HG03432 (cell line): ENCODE data around the gene NEDD4.
"Not testable (repeated sequence)": the region's sequence is repeated elsewhere in the genome, so short reads cannot be mapped to it uniquely, and the experiment has no call there.

ENCODE experiments used
- ATAC-seq: cut with Tn5 transposase; IDR thresholded peaks from one replicate; pipeline ENCODE4 v1.9.1; 2021; ENCODE audit warnings: mild to moderate bottlenecking, moderate library complexity; ENCODE audit not compliant: unreplicated experiment

NEDD4 gene

DNA sequence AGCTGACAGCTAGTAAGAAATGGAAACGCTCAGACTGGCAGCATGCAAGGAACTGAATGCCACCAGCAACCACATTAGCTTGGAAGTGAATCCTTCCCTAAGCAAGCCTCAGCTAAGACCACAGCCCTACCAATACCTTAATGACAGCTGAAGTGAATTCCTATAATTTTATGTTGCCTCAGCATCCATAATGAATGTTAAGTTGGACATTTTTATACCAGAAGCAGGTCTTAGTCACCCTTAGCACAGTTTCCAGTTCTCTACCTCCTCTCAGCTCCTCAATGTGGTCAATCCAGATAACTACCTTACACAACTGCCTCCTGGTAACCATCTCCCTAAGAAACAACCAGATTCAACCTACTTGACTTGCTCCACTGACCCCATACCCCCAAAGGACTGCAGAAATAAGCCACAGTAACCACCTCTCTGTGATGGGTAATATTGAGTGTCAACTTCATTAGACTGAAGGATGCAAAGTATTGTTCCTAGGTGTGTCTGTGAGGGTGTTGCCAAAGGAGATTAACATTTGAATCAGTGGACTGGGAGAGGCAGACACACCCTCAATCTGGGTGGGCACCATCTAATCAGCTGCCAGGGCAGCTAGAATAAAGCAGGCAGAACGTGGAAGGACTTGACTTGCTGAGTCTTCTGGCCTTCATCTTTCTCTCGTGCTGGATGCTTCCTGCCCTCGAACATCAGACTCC is 33.5 kb downstream of the NEDD4 start:
- ATAC-seq: no peak

- ATAC-seq: no peak
Measured at GRCh38 chr15:55958349-55958748, 35.1 kb downstream of the NEDD4 start.

DNA sequence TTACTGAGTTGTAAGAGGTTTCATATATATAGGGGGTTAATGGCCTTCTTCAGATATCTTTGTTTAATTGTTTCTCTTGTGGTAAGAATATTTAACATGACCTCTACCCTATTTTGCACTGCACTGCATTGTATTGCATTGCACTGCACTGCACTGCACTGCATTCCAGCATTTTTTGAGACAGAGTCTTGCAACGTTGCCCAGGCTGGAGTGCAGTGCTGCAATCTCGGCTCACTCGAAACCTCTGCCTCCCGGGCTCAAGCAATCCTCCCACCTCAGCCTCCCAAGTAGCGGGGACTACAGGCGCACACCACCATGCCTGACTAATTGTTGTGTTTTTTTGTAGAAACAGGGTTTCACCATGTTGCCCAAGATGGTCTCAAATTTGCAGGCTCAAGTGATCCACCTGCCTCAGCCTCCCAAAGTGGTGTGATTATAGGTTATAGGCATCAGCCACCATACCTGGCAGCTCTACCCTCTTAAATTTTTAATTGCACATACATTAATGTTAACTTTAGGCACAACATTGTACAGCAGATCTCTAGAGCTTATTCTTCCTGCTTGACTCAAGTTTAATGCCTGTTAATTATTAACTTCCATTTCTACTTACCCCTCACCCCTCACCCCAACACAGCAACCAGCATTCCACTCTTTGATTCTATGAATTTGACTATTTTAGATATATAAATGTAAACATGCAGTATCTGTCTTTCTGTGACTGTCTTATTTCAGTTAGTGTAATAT is 38.4 kb downstream of the NEDD4 start:
- ATAC-seq: no peak

GRCh38 chr15:55952501-55953274 is 40.7 kb downstream of the NEDD4 start:
- ATAC-seq: not testable (repeated sequence)

- ATAC-seq: not testable (repeated sequence)
Measured at GRCh38 chr15:55944606-55945005, 48.8 kb downstream of the NEDD4 start.

GRCh38 chr15:55942332-55942731 is 51.1 kb downstream of the NEDD4 start:
- no peak for ATAC-seq

DNA sequence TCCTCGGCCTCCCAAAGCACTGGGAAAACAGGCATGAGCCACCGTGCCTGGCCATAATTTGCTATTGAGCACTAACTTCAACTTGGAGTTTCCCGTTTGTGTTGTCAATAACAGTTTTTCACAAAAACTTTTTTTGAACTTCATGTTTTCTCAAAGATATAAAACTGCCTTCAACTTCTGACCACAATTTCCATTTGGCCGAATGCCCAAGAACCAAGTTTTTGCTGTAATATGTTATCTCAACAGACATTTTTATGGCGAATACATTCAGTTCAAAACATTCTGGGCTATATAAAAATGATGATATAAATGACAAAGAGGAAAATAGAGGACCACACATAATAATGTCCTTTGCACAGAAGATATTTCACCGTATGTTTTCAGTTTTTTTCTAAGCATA is 56.4 kb downstream of the NEDD4 start:
- no peak for ATAC-seq

DNA sequence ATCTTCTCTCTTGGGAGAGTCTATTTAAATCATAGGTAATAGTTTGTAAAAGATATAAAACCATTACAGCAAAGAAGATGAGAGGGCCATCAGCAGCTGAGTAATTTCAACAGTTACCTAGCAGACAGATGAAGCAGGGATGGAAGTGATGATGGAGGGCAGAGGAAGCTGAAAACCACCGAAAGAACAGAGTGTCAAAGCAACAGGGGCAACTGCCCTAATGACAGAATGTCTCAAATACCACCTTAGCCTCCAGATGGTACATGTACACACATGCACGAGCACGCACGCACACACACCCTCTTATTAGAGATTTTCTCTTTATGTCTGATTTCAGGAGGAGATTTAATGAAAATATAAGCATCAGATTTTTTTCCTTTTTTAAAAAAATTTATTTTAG is 64.5 kb downstream of the NEDD4 start:
- ATAC-seq: peak; percentile 49

DNA sequence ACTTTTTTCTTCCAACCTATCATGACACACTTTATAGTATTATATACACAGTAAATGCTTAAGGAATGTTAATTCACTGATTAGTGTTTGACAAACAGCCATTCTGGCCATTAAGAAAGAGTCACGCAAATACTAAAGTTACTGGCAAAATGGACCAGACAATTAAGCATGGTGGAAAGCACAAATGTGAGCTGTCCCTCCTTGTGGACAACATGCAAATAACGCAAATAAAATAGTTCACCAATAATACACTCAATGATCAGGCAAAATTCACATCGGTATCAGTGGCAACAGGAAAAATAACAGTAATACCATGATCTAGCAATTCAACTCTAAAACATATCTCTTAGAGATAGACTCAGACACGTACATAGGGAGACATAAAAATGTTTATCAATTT is 71.7 kb downstream of the NEDD4 start:
- no peak for ATAC-seq

- no peak for ATAC-seq
Measured at GRCh38 chr15:55917881-55918296, 75.5 kb downstream of the NEDD4 start.

GRCh38 chr15:55916666-55917409 is 76.6 kb downstream of the NEDD4 start:
- ATAC-seq: no peak

GRCh38 chr15:55915876-55916567 is 77.4 kb downstream of the NEDD4 start:
- no peak for ATAC-seq

DNA sequence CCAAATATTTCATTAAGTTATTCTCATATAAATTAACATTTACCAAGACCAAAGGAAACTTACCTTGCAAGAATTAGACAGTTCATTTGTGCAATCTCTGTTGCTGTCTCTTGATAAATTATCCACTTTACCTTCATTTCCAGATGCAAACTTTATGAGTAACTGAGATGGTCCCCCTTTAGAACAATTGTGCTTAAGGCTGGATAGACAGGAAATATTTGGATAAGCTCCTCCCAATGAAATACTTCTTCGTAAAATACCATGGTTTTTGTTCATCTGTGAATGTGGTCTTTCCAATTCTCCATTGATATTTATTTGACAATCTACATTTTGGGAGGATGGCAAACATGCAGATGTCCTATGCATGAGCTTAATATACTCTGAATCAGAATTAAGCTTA is 78.2 kb downstream of the NEDD4 start:
- no peak for ATAC-seq

DNA sequence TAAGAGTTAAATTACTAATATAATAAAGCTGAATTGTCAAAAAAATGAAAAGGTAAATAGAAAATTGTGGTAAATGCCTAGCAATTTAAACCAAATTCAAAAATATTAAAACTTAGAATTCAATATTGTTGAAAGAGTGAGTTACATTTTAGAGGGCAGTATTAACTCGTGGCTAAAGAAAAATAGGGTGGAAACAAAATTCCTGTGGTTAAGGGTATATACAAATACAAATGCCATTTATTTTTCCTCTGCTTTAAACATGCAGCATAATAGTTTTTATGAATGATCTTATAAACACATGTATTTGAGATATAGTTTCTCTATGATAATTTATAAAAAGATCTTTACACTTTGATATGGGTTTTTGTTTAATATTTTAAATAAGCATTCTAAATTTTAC is 79.0 kb downstream of the NEDD4 start:
- no peak for ATAC-seq

DNA sequence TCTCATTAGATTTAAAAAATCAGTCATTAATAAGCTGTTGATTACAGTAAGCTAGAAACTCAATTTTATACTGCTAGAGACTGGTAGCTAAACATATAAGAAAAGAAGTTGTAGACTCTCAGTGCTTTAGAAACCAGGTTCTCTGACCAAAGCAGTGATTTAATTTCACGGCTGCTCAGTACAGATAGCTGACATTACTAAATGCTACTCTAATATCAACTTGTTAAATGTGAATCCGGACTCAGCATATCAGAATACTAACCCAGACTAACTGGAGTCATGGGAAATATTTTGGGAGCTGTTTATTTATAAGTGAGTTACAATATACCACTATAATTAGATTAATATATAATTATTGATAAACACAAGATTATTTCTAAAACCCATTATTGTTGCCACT is 80.4 kb downstream of the NEDD4 start:
- ATAC-seq: no peak

DNA sequence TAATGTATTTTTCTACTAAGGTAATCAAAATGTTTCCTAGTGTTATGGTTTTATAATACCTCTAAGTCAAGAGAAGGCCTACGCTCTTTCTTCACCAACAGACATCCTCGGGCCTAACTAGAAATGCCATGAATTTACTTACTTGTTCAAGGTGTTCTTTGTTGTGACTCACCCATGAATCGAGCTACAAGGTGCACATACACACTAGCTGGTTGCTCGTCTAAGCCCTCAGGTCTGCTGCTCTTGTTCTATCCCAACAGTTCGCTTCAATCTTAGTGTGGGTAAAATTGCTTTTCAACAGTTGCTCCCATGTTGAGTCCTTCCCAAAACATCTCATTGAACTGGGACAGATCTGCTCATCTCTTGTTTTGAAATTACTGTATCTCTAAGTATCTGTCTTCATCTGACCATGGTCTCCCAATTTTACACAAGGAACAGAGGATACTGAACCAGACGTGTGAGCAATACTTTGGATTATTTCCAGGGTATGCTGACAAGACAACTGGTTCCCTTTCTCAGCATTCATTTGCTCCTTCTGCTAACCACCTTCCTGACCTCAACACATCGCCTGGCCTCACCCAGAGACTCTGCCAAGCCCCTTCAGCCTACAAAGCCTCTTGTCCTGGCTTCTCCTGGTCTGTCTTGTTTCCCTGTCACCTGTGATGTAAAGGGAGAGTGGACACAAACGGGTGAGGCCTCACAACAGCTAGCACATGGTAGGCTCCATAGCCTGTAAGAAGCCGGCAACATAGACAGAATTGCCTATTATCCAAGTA is 84.2 kb downstream of the NEDD4 start:
- ATAC-seq: no peak

- no peak for ATAC-seq
Measured at GRCh38 chr15:55907797-55908196, 85.6 kb downstream of the NEDD4 start.

DNA sequence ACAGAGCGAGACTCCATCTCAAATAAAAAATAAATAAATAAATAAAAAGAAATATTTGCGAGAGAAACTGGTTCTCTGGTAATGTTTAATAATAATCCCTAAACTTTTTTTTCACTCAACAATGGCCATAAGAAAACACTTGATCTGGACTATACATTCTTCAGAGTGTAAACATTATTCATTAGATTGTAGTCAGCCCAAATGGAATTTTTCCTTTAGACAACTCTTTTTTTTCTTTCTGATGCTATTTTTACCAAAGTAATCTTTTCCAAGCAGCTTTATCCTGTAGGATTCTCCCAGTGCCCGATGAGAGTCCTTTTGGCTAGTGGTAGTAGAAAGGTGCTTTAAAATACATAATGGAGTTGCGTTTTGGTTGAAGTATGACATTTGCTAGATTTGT is 90.4 kb downstream of the NEDD4 start:
- ATAC-seq: no peak

- no peak for ATAC-seq
Measured at GRCh38 chr15:55900019-55900418, 93.4 kb downstream of the NEDD4 start.

- ATAC-seq: no peak
Measured at GRCh38 chr15:55899537-55899936, 93.9 kb downstream of the NEDD4 start.
